GM12801 (cell line): ENCODE measurements around the gene GALNT8.

ENCODE experiments used
- TF ChIP-seq, protein P1 (sequence below): IDR thresholded peaks from one replicate; pipeline ENCODE4 v1.5.1; 2011; ENCODE audit warnings: control low read depth; ENCODE audit not compliant: insufficient read length; ENCODE audit errors: extremely low read depth

GALNT8 gene

DNA sequence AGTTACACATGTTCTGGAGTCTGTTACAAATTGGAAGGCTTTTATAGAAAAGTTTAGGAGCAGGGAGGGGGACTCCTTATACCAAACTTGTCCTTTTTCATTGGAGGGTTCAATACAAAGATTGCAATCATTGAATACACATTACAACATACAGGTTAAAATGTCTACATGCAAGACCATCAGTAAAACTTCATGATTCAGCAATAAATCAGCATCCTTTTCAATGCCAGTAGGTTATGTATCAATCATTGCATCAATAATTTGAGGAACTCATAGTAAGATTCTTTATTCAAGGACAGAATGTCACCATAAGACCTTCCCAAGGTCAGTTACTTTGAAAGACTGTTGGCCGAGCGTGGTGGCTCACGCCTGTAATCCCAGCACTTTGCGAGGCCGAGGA lies 16.5 kb upstream of the GALNT8 start:
- TF ChIP-seq, protein P1, sequence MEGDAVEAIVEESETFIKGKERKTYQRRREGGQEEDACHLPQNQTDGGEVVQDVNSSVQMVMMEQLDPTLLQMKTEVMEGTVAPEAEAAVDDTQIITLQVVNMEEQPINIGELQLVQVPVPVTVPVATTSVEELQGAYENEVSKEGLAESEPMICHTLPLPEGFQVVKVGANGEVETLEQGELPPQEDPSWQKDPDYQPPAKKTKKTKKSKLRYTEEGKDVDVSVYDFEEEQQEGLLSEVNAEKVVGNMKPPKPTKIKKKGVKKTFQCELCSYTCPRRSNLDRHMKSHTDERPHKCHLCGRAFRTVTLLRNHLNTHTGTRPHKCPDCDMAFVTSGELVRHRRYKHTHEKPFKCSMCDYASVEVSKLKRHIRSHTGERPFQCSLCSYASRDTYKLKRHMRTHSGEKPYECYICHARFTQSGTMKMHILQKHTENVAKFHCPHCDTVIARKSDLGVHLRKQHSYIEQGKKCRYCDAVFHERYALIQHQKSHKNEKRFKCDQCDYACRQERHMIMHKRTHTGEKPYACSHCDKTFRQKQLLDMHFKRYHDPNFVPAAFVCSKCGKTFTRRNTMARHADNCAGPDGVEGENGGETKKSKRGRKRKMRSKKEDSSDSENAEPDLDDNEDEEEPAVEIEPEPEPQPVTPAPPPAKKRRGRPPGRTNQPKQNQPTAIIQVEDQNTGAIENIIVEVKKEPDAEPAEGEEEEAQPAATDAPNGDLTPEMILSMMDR, result no peak

DNA sequence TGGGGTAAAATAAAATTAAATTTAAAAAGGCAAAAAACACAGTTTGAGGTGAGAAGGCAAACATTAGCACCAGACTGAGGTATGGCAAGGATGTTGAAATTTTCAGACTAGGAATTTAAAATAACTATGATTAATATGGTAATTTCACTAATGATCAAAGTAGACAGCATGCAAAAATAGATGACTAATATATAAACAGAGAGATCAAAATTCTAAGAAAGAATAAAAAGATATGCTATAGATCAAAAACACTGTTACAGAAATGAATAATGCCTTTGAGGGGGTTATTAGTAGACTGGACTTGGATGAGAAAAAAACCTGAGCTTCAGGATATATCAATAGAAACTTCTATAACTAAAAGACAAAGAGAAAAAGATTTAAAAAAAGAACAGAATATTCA lies 14.4 kb upstream of the GALNT8 start:
- TF ChIP-seq, protein P1, result no peak

- TF ChIP-seq, protein P1, result no peak
These were observed 12.9 kb upstream of the GALNT8 start for GRCh38 chr12:4707306-4707705.

GRCh38 chr12:4710113-4710512 lies 10.1 kb upstream of the GALNT8 start:
- TF ChIP-seq, protein P1, result no peak

DNA sequence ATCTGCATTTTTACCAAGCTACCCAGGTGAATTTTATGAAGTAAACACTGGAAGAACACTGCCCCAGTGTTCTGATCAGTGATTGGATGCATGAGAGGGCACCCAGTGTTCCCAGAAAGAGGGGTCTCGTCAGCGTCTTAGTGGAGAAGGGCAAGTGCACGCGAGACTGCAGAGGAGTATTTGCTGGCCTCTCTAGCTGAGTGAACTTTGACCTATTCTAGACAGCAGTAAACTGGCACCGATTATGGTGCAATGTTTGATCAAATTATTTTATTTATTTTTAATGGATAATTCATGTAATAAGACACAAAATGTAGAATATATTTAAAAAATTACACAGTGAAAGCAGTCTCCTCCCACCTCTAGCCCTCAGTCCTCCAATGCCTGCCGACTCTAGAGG lies 5.3 kb upstream of the GALNT8 start:
- TF ChIP-seq, protein P1, result no peak

DNA sequence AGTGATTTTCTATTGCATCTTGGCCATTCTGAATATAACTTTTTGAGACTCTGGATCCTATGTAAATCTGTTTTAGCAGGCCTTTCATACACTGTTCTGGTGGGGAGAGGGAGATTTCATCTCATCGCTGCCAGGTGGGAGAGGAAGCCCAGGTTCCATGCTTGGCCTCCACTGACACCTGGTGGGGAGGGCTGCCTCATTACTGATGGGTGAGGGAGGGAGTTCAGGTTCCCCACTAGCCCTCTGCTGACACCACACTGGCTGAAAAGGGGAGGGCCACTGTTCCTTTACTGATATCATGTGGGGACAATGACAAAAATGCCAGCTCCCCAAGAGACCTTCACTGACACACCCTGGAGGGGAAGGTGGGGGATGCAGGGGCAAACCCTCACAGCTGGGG lies 2.4 kb upstream of the GALNT8 start:
- TF ChIP-seq, protein P1, result no peak

GRCh38 chr12:4720637-4720995 lies 416 bp downstream of the GALNT8 start:
- TF ChIP-seq, protein P1, result no peak

DNA sequence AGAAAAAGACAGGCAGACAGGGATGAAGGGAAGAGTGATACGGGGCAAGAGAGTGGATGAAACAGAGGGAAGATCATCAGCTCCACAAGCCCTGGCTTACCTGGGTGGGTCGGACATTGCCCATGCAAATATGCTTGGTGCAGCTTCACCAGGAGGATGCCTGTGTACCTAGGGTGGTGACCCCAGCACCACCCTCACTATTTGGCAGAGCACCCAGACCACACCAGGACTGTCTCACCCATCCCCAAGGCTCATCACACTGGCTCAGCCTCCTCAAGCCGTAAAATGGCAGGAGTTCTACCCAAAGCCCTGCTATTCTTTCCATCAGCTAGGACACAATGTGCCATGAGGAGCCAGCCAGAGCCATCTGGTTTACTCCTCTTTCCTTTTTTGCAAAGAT lies 3.0 kb downstream of the GALNT8 start:
- TF ChIP-seq, protein P1, result no peak
